Heart right ventricle (tissue), 16 donors: ENCODE results near the gene TCHHL1. TPM values are rescaled to one million over a fixed set of nuclear protein-coding genes. Genes with fewer than 3 reads are reported as not detected.

ENCODE experiments used
- ATAC-seq, 8 donors: fragments of 200-7000 bp; cut with Tn5 transposase; one replicate each; pipeline ENCODE4 v1.9.1; 2020; ENCODE audit warnings: mild to moderate bottlenecking in 8 of 8, moderate library complexity in 8 of 8, moderate number of reproducible peaks in 1 of 8
- DNase-seq, 2 donors: peaks; one replicate each; pipeline ENCODE4 v3.0.0-alpha.2; 2020
- H3K27ac ChIP-seq, 10 donors: fragments of 200-600 bp; sonication (generic) in 2 of 10; one replicate each; pipeline versions ENCODE4 v1.5.0 to v1.8.0; 2020 to 2022; ENCODE audit warnings: mild to moderate bottlenecking in 3 of 10
- H3K27me3 ChIP-seq, 7 donors: fragments of 200-600 bp; one replicate each; pipeline ENCODE4 v1.8.0; 2021 to 2022; ENCODE audit warnings: mild to moderate bottlenecking in 2 of 7
- H3K36me3 ChIP-seq, 9 donors: fragments of 200-600 bp; sonication (generic) in 1 of 9; one replicate each; pipeline versions ENCODE4 v1.5.0 to v1.8.0; 2020 to 2022; ENCODE audit warnings: mild to moderate bottlenecking in 2 of 9
- H3K4me1 ChIP-seq, 9 donors: fragments of 200-600 bp; sonication (generic) in 1 of 9; one replicate each; pipeline versions ENCODE4 v1.5.0 to v1.8.0; 2020 to 2022; ENCODE audit warnings: mild to moderate bottlenecking in 4 of 9
- H3K4me3 ChIP-seq, 10 donors: fragments of 200-600 bp; sonication (generic) in 2 of 10; one replicate each; pipeline versions ENCODE4 v1.5.0 to v1.8.0; 2020 to 2022; ENCODE audit warnings: mild to moderate bottlenecking in 7 of 10, moderate library complexity in 2 of 10
- H3K9me3 ChIP-seq, 11 donors: fragments of 200-600 bp in 10 of 11; sonication (generic) in 2 of 11; one replicate each; pipeline versions ENCODE4 v1.5.0 to v1.8.0; 2013 to 2022; ENCODE audit warnings: mild to moderate bottlenecking in 2 of 11, control low read depth in 1 of 11, moderate library complexity in 1 of 11
- WGBS, 2 donors: extraction: QIAGEN DNeasy Blood & Tissue Kit; methylation state at CpG; one replicate each; pipeline ENCODE4 v1.1.7; 2013; ENCODE audit warnings: inconsistent platforms in 1 of 2; 5-methylcytosine and 5-hydroxymethylcytosine counted together
- intact Hi-C, 10 donors: fragments of 100-400 bp; cut with DNase I; formaldehyde crosslinking; loops; one replicate each; pipeline versions ENCODE4 v1.11.1 to v1.14.2; 2022
- polyA plus RNA-seq, 2 donors: library from polyadenylated mRNA; stranded (reverse); fragments of 200-250 nt; gene quantifications; one replicate each; pipeline ENCODE4 v1.2.3, GENCODE V29; 2013
- total RNA-seq, 10 donors: library from RNA; stranded (reverse); fragmentation: NEBNext Ultra II Directional in 3 of 10; extraction: Animal tissue kit (Norgen Biotek cat#: 25700) in 3 of 10; gene quantifications; one replicate each; pipeline versions ENCODE4 v1.2.1 to v1.2.4, GENCODE V29; 2021 to 2023
- TF ChIP-seq, protein P1 (sequence below), 9 donors: fragments of 200-600 bp; sonication (generic) in 2 of 9; IDR thresholded peaks; one replicate each; pipeline versions ENCODE4 v1.5.0 to v1.8.0; 2021 to 2022; ENCODE audit warnings: antibody characterized with exemption in 9 of 9, mild to moderate bottlenecking in 5 of 9, moderate library complexity in 1 of 9
- donor health status: Arrhythmogenic right ventricular cardiomyopathy.
- donor health status: ischemic (EF 13 %, LVEDD 7.1; RV severe dilation, severe dysfunction).
- donor health status: healthy with polysubstance abuse.
- donor health status: DM: no; HTN: yes; CAD: no.
- donor health status: DM: no; HTN: no; CAD: no.
- donor health status: ischemic (EF 25% LVEDD 6.9; RV normal size, moderate dysfunction).
- donor health status: ischemic (EF 25% LVEDD 5.7; RV mildly dilated, moderate dysfunction).
- donor health status: healthy.
- donor health status: DM: yes; HTN: yes; CAD: no.
- donor health status: Ischemic cardiomyopathy.
- donor health status: ischemic (EF 35%, LVEDD 5.7; RV mildly dilated, moderate dysfunction).
- donor health status: nonischemic (EF 11% LVEDD 7.7; RV severe dilation, severe dysfunction).
- donor health status: DM: yes; HTN: yes; CAD: no.
- donor health status: PGD.
- donor health status: ischemic (EF 29% LVEDD 5.4; RV normal size, mild dysfunction).
- donor health status: nonischemic (EF 23%, LVEDD 6.1; RV moderate dilation, normal function).

TCHHL1 gene
- total and polyA plus RNA-seq, 12 donors = not detected

DNA sequence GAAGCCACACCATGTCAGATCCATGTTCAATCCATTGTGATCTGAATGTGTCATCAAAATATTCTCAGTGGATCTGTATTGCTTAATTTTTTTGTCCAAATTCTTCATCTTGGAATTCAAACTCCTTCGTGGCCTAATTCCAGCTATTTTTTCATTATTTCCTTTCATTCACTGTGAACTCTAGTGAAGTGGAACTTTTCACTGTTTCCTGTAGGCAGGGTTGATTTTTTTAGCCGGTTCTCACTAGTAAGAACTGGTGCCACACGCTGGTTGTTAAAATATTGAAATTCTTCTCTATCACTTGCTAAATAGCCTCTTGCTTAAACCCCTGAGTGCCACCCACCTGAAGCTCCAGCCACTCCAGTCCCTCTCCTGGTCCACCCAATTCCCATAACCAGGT lies 44.5 kb downstream of the TCHHL1 start:
- H3K27ac ChIP-seq = peak overlapping the region in 2 of 10 donors; percentile 14 to 26
- WGBS, 2 donors = 27% methylated on average over 3 of the region's 3 CpGs
- no peak overlapping the region for H3K4me3 ChIP-seq
- intact Hi-C loops = no loop called here
- no peaks in the 10 kb centered on the region for H3K36me3 ChIP-seq
- no peaks in the 10 kb centered on the region for H3K9me3 ChIP-seq
- TF ChIP-seq, protein P1, sequence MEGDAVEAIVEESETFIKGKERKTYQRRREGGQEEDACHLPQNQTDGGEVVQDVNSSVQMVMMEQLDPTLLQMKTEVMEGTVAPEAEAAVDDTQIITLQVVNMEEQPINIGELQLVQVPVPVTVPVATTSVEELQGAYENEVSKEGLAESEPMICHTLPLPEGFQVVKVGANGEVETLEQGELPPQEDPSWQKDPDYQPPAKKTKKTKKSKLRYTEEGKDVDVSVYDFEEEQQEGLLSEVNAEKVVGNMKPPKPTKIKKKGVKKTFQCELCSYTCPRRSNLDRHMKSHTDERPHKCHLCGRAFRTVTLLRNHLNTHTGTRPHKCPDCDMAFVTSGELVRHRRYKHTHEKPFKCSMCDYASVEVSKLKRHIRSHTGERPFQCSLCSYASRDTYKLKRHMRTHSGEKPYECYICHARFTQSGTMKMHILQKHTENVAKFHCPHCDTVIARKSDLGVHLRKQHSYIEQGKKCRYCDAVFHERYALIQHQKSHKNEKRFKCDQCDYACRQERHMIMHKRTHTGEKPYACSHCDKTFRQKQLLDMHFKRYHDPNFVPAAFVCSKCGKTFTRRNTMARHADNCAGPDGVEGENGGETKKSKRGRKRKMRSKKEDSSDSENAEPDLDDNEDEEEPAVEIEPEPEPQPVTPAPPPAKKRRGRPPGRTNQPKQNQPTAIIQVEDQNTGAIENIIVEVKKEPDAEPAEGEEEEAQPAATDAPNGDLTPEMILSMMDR (IDR thresholded peaks at IDR 0.05) = no peak
- peaks cover 0 to 4% (median 0%) of the 10 kb centered on the region in 7 donors for H3K27me3 ChIP-seq
- ATAC-seq = no peak
- DNase-seq = no peak
- H3K4me1 ChIP-seq = peaks cover 9 to 48% (median 20%) of the 10 kb centered on the region in 9 donors

DNA sequence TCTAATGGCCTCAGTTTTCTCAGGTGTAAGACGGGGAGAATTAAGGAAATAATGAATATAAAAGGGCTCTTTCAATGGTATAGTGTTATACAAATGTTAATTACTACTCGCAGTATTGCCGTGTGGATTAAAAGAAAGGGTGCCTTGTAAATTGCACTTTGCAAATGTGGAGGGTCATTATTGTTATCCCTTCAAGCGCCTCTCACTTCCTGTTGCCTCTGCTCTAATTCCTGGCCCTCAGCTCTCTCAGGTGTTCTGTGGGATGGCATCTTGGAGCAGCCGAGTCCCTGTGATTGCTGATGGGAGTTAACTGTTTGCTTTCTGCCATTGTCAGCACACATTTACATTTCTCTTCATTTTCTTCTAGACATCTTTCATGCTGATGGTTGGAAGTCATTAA lies 45.0 kb downstream of the TCHHL1 start:
- WGBS, 2 donors = 60 to 70% methylated on average over 5 of the region's 5 CpGs
- H3K4me1 ChIP-seq = peaks cover 9 to 48% (median 20%) of the 10 kb centered on the region in 9 donors
- ATAC-seq = no peak
- intact Hi-C loops = no loop called here
- no peak for DNase-seq
- H3K27me3 ChIP-seq = peaks cover 0 to 4% (median 0%) of the 10 kb centered on the region in 7 donors
- TF ChIP-seq, protein P1 (IDR thresholded peaks at IDR 0.05) = no peak
- H3K4me3 ChIP-seq = no peak overlapping the region
- peak overlapping the region in 2 of 10 donors; percentile 14 to 26 for H3K27ac ChIP-seq
- no peaks in the 10 kb centered on the region for H3K36me3 ChIP-seq
- no peaks in the 10 kb centered on the region for H3K9me3 ChIP-seq

DNA sequence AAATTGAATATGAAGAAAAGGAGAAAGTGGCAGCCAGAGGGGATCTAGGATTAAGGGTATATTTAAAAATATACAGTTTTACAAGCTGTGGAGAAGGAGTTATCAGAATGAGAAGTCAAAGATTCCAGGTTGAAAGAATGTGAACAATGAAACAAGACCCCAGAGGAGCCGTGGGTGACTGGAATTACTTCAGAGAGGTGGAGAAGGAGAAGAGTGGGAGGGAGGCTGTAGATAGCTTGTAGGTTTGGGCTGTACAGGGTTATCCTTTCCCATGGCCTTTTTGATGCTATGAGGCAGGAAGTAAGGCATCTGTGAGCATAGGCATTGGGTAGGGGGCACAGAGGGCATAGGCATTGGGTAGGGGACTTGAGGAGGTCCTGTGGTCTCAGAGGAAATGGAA lies 46.8 kb downstream of the TCHHL1 start:
- WGBS, 2 donors = 55 to 57% methylated on average over 1 of the region's 1 CpG
- ATAC-seq (no peak), DNase-seq (no peak)
- TF ChIP-seq, protein P1 (IDR thresholded peaks at IDR 0.05) = no peak
- Histone ChIP-seq H3K9me3 (no peaks in the 10 kb centered on the region), H3K4me3 (no peak overlapping the region), H3K27ac (no peak overlapping the region), H3K27me3 (peaks cover 0 to 4% (median 0%) of the 10 kb centered on the region in 7 donors), H3K4me1 (peaks cover 0 to 47% (median 5%) of the 10 kb centered on the region in 9 donors), H3K36me3 (no peaks in the 10 kb centered on the region)
- intact Hi-C loops = no loop called here

DNA sequence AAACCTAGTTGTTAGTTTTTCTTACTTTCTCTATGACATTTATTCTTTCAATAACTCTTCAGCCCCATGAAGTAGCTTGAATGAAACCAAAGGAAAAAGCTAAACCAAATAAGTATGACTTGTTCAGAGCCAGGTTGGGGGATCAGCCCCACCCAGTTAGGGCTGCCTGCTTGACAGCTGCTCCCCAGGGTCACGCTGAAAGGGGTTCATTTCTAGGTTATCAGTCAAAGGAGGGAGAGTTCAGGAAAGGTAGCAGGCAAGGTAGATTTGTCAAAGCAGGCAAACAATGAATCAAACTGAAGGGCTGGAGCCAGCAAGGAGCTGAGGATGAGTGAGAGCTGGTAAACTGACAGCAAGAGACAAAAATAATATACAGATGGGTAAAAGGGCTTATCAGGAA lies 49.0 kb downstream of the TCHHL1 start:
- H3K9me3 ChIP-seq = no peaks in the 10 kb centered on the region
- no peak for ATAC-seq
- intact Hi-C loops = no loop called here

More for the DNA sequence above, 49.0 kb downstream of the TCHHL1 start:
- WGBS, 2 donors = 67 to 75% methylated on average over 1 of the region's 1 CpG
- Histone ChIP-seq H3K4me1 (peaks cover 0 to 47% (median 10%) of the 10 kb centered on the region in 9 donors), H3K4me3 (no peak overlapping the region), H3K27ac (peak overlapping the region in 1 of 10 donors; percentile 98), H3K36me3 (no peaks in the 10 kb centered on the region), H3K27me3 (peaks cover 0 to 4% (median 0%) of the 10 kb centered on the region in 7 donors)
- no peak for DNase-seq
- TF ChIP-seq, protein P1 (IDR thresholded peaks at IDR 0.05) = no peak
